Measurements from ENCODE around the gene DNAJA2. TPM values are rescaled to one million over a fixed set of nuclear protein-coding genes. Genes with fewer than 3 reads are reported as not detected.
"Not testable (repeated sequence)": the region's sequence is repeated elsewhere in the genome, so short reads cannot be mapped to it uniquely, and the experiment has no call there.

DNAJA2 gene
- total and polyA plus RNA-seq, 3 experiments from 2014 or later: 89.8 to 90.6 (median 90.3) TPM

DNA sequence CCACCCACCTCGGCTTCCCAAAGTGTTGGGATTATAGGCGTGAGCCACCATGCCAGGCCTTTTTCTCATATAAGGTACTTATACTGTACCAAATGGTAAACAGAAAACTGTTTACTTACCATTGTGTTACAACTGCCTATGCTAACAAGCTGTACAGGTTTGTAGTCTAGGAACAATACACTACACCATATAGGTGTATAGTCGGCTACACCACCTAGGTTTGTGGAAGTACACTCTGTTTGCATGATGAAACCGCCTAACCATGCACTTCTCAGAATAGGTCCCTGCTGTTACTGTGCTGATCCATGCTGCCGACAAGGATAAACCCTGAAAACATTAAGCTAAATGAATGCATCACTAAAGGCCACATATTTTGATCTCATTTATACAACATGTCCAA lies 18.9 kb downstream of the DNAJA2 start:
- Histone ChIP-seq H3K27me3 (ENCODE audit: insufficient read depth, low read length, poor library complexity, severe bottlenecking) (no peaks in the 10 kb centered on the region), H3K4me3 (ENCODE audit: low read length) (no peak overlapping the region), H3K36me3 (ENCODE audit: insufficient read depth, low read length) (peaks cover 45% of the 10 kb centered on the region), H3K27ac (ENCODE audit: low read depth, low read length) (no peak overlapping the region), H3K4me1 (ENCODE audit: insufficient read depth, low read length) (no peaks in the 10 kb centered on the region), H3K9me3 (ENCODE audit: low read length) (no peaks in the 10 kb centered on the region)
- ChIA-PET POLR2A (no interaction called here), CTCF (no interaction called here)
- no peaks in the 10 kb centered on the region for H3K9me3 Mint-ChIP-seq
- H3K4me3 Mint-ChIP-seq: no peak overlapping the region
- no peak for DNase-seq
- no peaks in the 10 kb centered on the region for H3K27me3 Mint-ChIP-seq
- H3K27ac Mint-ChIP-seq: no peak overlapping the region
- peaks cover 2 to 4% (median 3%) of the 10 kb centered on the region in 3 donors for H3K4me1 Mint-ChIP-seq
- peaks cover 0 to 55% (median 7%) of the 10 kb centered on the region in 3 donors for H3K36me3 Mint-ChIP-seq

DNA sequence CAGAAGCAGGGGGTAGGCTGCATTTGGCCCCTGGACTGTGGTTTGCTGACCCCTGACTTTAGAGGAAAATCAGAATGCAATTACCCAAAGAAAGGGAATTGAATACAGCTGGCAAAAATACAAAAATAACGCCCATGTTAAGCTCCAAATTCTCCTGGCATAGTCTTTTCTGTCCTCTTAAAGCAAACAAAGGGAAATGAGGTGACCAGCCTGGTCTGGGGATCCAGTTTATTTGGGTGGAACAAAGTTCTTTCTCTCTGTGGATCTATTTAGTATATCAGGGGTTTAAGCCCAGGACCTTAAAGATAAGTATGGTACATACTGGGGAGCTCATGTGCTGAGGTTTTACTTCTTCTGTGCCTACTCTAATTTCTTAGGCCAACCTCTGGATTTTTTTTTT lies 23.5 kb downstream of the DNAJA2 start:
- no peaks in the 10 kb centered on the region for H3K4me1 ChIP-seq (ENCODE audit: insufficient read depth, low read length)
- H3K4me3 ChIP-seq (ENCODE audit: low read length): no peak overlapping the region
- Mint-ChIP-seq H3K9me3 (no peaks in the 10 kb centered on the region), H3K27me3 (no peaks in the 10 kb centered on the region), H3K27ac (no peak overlapping the region), H3K36me3 (peaks cover 0 to 11% (median 2%) of the 10 kb centered on the region in 3 donors), H3K4me1 (no peaks in the 10 kb centered on the region), H3K4me3 (no peak overlapping the region)
- DNase-seq: no peak
- no peaks in the 10 kb centered on the region for H3K27me3 ChIP-seq (ENCODE audit: insufficient read depth, low read length, poor library complexity, severe bottlenecking)
- peaks cover 5% of the 10 kb centered on the region for H3K36me3 ChIP-seq (ENCODE audit: insufficient read depth, low read length)
- H3K9me3 ChIP-seq (ENCODE audit: low read length): no peaks in the 10 kb centered on the region
- ChIA-PET POLR2A (interaction anchor here (0.7 kb wide), 1 partner anchor 108 kb away, joined by 8 read pairs; no protein-coding TSS in a partner anchor), CTCF (interaction anchor here (1.4 to 2.1 kb wide), 2 partner anchors 88 to 192 kb away, joined by 4 to 8 read pairs; no protein-coding TSS in a partner anchor)
- H3K27ac ChIP-seq (ENCODE audit: low read depth, low read length): no peak overlapping the region

DNA sequence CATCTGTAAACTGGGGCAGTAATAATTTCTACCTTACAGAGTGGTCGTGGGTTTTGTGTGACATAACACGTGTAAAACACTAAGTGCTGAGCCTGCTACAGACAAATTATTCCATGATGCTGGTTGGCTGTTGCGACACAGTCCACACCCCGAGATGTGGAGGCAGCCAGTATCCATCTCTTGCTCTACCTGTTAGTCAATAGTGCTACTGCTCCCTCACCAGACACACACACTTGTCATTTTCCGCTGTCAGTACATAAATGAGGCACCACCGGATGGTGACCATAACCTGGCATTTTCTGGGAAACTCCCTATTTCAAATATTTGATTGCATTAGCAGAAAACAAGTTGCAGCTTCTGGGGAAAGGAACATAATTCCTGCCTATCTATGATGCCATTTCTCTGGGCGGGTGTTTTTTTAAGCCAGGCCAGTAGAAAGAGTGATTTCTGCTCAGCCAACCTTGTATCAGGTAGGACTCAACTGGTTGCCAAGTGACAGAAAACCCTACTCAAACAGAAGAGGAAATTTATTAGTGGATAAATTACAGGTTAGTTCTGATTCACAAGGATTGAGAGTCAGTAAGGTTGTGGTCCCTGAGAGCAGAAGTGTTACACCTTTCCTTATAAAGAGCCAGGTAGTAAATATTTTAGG lies 24.1 kb downstream of the DNAJA2 start:
- Histone ChIP-seq H3K9me3 (ENCODE audit: low read length) (no peaks in the 10 kb centered on the region), H3K27me3 (ENCODE audit: insufficient read depth, low read length, poor library complexity, severe bottlenecking) (no peaks in the 10 kb centered on the region), H3K4me3 (ENCODE audit: low read length) (no peak overlapping the region), H3K36me3 (ENCODE audit: insufficient read depth, low read length) (no peaks in the 10 kb centered on the region), H3K4me1 (ENCODE audit: insufficient read depth, low read length) (no peaks in the 10 kb centered on the region), H3K27ac (ENCODE audit: low read depth, low read length) (no peak overlapping the region)
- ChIA-PET POLR2A (interaction anchor here (0.6 to 0.7 kb wide), 2 partner anchors 109 to 144 kb away, joined by 3 to 8 read pairs; no protein-coding TSS in a partner anchor), CTCF (interaction anchor here (1.8 to 2.1 kb wide), 2 partner anchors 88 to 1215 kb away, joined by 6 to 8 read pairs; no protein-coding TSS in a partner anchor)
- Mint-ChIP-seq H3K4me3 (no peak overlapping the region), H3K9me3 (no peaks in the 10 kb centered on the region), H3K27me3 (no peaks in the 10 kb centered on the region), H3K36me3 (peaks cover 0 to 6% (median 0%) of the 10 kb centered on the region in 3 donors), H3K27ac (no peak overlapping the region), H3K4me1 (no peaks in the 10 kb centered on the region)
- no peak for DNase-seq

DNA sequence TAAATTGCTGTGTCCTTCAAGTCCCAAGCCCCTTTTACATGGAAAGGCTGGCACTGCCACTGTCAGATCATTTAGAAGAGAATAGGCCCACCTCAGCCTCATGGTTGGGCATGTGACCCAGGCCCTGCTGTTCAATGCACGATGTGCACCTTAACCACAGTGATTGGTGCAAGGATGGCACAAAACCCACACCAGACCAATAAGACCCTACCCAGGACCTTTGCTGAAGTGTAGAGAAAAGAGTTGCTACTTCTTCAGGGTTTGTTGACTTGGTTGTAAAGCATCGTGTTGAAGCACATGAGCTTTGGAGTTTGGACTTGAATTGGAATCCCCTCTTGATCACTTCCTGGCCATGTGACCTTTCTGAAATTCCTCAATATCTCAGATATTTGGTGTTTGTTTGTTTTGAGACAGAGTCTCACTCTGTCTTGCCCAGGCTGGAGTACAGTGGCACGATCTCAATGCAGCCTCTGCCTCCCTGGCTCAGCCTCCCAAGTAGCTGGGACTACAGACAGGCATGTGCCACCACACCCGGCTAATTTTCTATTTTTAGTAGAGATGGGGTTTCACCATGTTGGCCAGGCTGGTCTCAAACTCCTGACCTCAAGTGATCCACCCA lies 24.8 kb downstream of the DNAJA2 start:
- H3K4me3 Mint-ChIP-seq: no peak overlapping the region
- CTCF ChIA-PET: interaction anchor here (0.7 to 2.1 kb wide), 5 partner anchors 89 to 1216 kb away, joined by 3 to 8 read pairs (median 4); no protein-coding TSS in a partner anchor
- no peaks in the 10 kb centered on the region for H3K9me3 Mint-ChIP-seq
- H3K27ac Mint-ChIP-seq: peak overlapping the region in 1 of 8 donors; percentile 55
- Histone ChIP-seq H3K9me3 (ENCODE audit: low read length) (no peaks in the 10 kb centered on the region), H3K27me3 (ENCODE audit: insufficient read depth, low read length, poor library complexity, severe bottlenecking) (no peaks in the 10 kb centered on the region), H3K4me1 (ENCODE audit: insufficient read depth, low read length) (no peaks in the 10 kb centered on the region), H3K36me3 (ENCODE audit: insufficient read depth, low read length) (no peaks in the 10 kb centered on the region), H3K4me3 (ENCODE audit: low read length) (no peak overlapping the region), H3K27ac (ENCODE audit: low read depth, low read length) (no peak overlapping the region)
- H3K36me3 Mint-ChIP-seq: peaks cover 0 to 3% (median 0%) of the 10 kb centered on the region in 3 donors
- POLR2A ChIA-PET: interaction anchor here (0.6 kb wide), 1 partner anchor 143 kb away, joined by 3 read pairs; no protein-coding TSS in a partner anchor
- DNase-seq: no peak
- H3K27me3 Mint-ChIP-seq: no peaks in the 10 kb centered on the region
- no peaks in the 10 kb centered on the region for H3K4me1 Mint-ChIP-seq

DNA sequence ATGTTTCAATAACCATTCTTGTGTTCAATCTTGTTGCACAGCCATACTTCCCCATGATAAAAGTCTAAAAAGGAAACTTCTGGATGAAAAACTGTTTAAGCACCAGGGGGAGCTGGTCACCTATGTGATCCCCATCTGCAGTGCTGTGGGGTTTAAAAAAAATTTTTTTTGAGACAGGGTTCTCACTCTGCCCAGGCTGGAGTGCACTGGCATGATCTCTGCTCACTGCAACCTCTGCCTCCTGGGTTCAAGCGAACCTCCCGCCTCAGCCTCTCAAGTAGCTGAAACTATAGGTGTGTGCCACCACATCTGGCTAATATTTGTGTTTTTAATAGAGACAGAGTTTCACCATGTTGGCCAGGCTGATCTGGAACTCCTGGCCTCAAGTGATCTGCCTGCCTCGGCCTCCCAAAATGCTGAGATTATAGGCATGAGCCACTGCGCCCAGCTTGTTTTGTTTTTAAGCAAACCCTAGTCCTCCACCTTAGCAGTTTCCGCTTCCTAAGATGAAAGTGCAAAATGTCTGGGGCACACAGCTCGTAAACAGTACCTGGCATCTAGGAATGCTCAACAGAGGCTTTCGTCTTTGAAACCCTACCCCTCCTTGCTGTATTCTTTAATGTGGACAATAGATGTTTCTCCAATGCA lies 25.4 kb downstream of the DNAJA2 start:
- ChIA-PET POLR2A (no interaction called here), CTCF (interaction anchor here (0.7 to 2.1 kb wide), 6 partner anchors 71 to 1217 kb away, joined by 3 to 8 read pairs (median 4); no protein-coding TSS in a partner anchor)
- no peaks in the 10 kb centered on the region for H3K36me3 ChIP-seq (ENCODE audit: insufficient read depth, low read length)
- peak in 2 of 5 donors; percentile 18 to 29 for DNase-seq
- H3K4me1 Mint-ChIP-seq: peaks cover 0 to 4% (median 0%) of the 10 kb centered on the region in 3 donors
- H3K27ac ChIP-seq (ENCODE audit: low read depth, low read length): no peak overlapping the region
- no peak overlapping the region for H3K4me3 ChIP-seq (ENCODE audit: low read length)
- H3K27ac Mint-ChIP-seq: peak overlapping the region in 1 of 8 donors; percentile 10
- H3K27me3 Mint-ChIP-seq: no peaks in the 10 kb centered on the region
- H3K4me3 Mint-ChIP-seq: no peak overlapping the region
- H3K36me3 Mint-ChIP-seq: no peaks in the 10 kb centered on the region
- no peaks in the 10 kb centered on the region for H3K4me1 ChIP-seq (ENCODE audit: insufficient read depth, low read length)
- H3K27me3 ChIP-seq (ENCODE audit: insufficient read depth, low read length, poor library complexity, severe bottlenecking): no peaks in the 10 kb centered on the region
- no peaks in the 10 kb centered on the region for H3K9me3 ChIP-seq (ENCODE audit: low read length)
- no peaks in the 10 kb centered on the region for H3K9me3 Mint-ChIP-seq

DNA sequence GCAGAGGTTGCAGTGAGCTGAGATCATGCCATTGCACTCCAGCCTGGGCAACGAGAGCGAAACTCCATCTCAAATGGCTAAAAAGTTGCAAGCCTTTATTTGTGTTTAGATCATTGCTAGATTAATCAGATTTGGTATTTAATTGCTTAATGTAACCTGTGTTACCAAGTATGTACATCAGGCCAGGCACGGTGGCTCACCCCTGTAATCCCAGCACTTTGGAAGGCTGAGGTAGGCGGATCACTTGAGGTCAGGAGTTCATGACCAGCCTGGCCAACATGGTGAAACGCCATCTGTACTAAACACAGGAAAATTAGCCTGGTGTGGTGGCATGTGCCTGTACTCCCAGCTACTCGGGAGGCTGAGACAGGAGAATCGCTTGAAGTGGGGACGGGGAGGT lies 28.8 kb downstream of the DNAJA2 start:
- H3K4me3 Mint-ChIP-seq, H3K27me3 Mint-ChIP-seq: not testable (repeated sequence)

DNA sequence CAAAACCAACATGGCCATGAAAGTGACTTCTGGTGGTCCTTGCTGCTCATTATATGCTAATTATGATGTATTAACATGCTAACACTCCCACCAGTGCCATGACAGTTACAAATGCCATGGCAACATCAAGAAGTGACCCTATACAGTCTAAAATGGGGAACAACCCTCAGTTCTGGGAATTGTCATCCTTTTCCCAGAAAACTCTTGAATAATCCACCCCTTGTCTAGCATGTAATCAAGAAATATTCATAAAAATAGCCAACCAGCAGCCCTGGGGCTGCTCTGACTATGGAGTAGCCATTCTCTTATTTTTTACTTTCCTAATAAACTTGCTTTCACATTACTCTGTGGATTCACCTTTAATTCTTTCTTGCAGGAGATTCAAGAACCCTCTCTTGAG lies 35.9 kb downstream of the DNAJA2 start:
- ChIA-PET CTCF (no interaction called here), POLR2A (no interaction called here)
- Histone ChIP-seq H3K4me3 (ENCODE audit: low read length) (no peak overlapping the region), H3K36me3 (ENCODE audit: insufficient read depth, low read length) (no peaks in the 10 kb centered on the region), H3K27ac (ENCODE audit: low read depth, low read length) (no peak overlapping the region), H3K4me1 (ENCODE audit: insufficient read depth, low read length) (no peaks in the 10 kb centered on the region), H3K9me3 (ENCODE audit: low read length) (no peaks in the 10 kb centered on the region), H3K27me3 (ENCODE audit: insufficient read depth, low read length, poor library complexity, severe bottlenecking) (no peaks in the 10 kb centered on the region)
- Mint-ChIP-seq H3K27ac (peak overlapping the region in 1 of 8 donors; percentile 19), H3K27me3 (no peaks in the 10 kb centered on the region), H3K4me3 (no peak overlapping the region), H3K9me3 (no peaks in the 10 kb centered on the region), H3K36me3 (no peaks in the 10 kb centered on the region), H3K4me1 (peaks cover 0 to 3% (median 3%) of the 10 kb centered on the region in 3 donors)
- DNase-seq: no peak

More for the DNA sequence above, 28.8 kb downstream of the DNAJA2 start:
- H3K4me1 Mint-ChIP-seq; H3K4me3 ChIP-seq (ENCODE audit: low read length); H3K27ac Mint-ChIP-seq; H3K36me3 ChIP-seq (ENCODE audit: insufficient read depth, low read length); H3K36me3 Mint-ChIP-seq; POLR2A ChIA-PET; H3K27ac ChIP-seq (ENCODE audit: low read depth, low read length); DNase-seq; H3K9me3 ChIP-seq (ENCODE audit: low read length); H3K4me1 ChIP-seq (ENCODE audit: insufficient read depth, low read length); H3K27me3 ChIP-seq (ENCODE audit: insufficient read depth, low read length, poor library complexity, severe bottlenecking); H3K9me3 Mint-ChIP-seq: not testable (repeated sequence)
- CTCF ChIA-PET: interaction anchor here (1.2 kb wide), 1 partner anchor 197 kb away, joined by 3 read pairs; no protein-coding TSS in a partner anchor

DNA sequence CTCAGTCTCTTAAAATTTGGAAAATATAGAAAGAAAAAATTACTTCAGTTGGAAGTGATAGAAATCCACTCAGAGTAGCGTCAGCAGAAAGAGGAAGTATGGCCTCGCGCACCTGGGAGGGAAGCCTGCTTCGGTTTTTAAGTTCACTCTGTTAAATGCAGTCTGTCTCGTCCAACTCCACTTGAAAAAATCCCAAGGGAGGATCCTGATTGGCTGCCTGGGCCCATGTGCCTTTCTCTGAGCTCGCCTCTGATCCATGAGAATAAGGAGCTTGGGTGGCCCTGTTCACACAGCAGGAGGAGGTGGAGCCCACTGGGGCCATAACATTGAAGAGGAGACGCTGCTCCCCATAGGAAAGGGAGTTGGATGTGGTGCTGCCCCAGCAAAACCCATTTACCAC lies 40.7 kb downstream of the DNAJA2 start:
- H3K4me3 Mint-ChIP-seq: no peak overlapping the region
- H3K27me3 Mint-ChIP-seq: peaks cover 0 to 8% of the 10 kb centered on the region in 2 donors
- no peaks in the 10 kb centered on the region for H3K36me3 ChIP-seq (ENCODE audit: insufficient read depth, low read length)
- no peaks in the 10 kb centered on the region for H3K9me3 Mint-ChIP-seq
- CTCF ChIA-PET: interaction anchor here (2.8 kb wide), 1 partner anchor 22 kb away, joined by 5 read pairs; no protein-coding TSS in a partner anchor
- no peaks in the 10 kb centered on the region for H3K9me3 ChIP-seq (ENCODE audit: low read length)
- H3K27me3 ChIP-seq (ENCODE audit: insufficient read depth, low read length, poor library complexity, severe bottlenecking): no peaks in the 10 kb centered on the region
- H3K4me1 ChIP-seq (ENCODE audit: insufficient read depth, low read length): no peaks in the 10 kb centered on the region
- DNase-seq: no peak
- no peak overlapping the region for H3K4me3 ChIP-seq (ENCODE audit: low read length)
- peaks cover 0 to 5% (median 0%) of the 10 kb centered on the region in 3 donors for H3K4me1 Mint-ChIP-seq
- no peak overlapping the region for H3K27ac Mint-ChIP-seq
- POLR2A ChIA-PET: no interaction called here
- H3K36me3 Mint-ChIP-seq: no peaks in the 10 kb centered on the region
- H3K27ac ChIP-seq (ENCODE audit: low read depth, low read length): no peak overlapping the region

Data from CD8-positive, alpha-beta memory T cell (primary cell).